OCI-LY3 (cell line): Measurements from ENCODE around the gene SERPINB1.

Experiments used
- H2AFZ ChIP-seq: fragments of 200-600, 300-600 bp; shearing (Covaris generic); 2 replicates; pipeline ENCODE4 v1.6.0; 2014; ENCODE audit warnings: antibody characterized with exemption, low read depth, low read length
- H3K27ac ChIP-seq: fragments of 200-600, 300-600 bp; sonication (generic); 2 replicates; pipeline ENCODE4 v1.5.1; 2014; ENCODE audit warnings: mild to moderate bottlenecking, low read length, moderate library complexity, mixed read lengths
- H3K27me3 ChIP-seq: fragments of 200-600, 300-600 bp; sonication (generic); 2 replicates; pipeline ENCODE4 v1.6.1; 2014; ENCODE audit warnings: low read depth, low read length, mixed read lengths
- H3K36me3 ChIP-seq: fragments of 200-600, 300-600 bp; sonication (generic); replicated peaks from 2 replicates; pipeline ENCODE3; 2014; ENCODE audit warnings: low read depth, low read length, mixed read lengths
- H3K4me1 ChIP-seq: fragments of 300-600, 200-600 bp; sonication (generic); 2 replicates; pipeline ENCODE4 v1.6.1; 2014; ENCODE audit warnings: low read length, mixed read lengths
- H3K4me2 ChIP-seq: fragments of 200-600, 300-600 bp; sonication (generic); 2 replicates; pipeline ENCODE4 v1.6.1; 2014; ENCODE audit warnings: low read length, mixed read lengths
- H3K4me3 ChIP-seq: fragments of 300-600, 200-600 bp; sonication (generic); 2 replicates; pipeline ENCODE4 v1.5.1; 2014; ENCODE audit warnings: antibody characterized with exemption, mild to moderate bottlenecking, low read length, moderate library complexity
- H3K79me2 ChIP-seq: fragments of 300-600, 200-600 bp; shearing (Covaris generic); 2 replicates; pipeline ENCODE4 v1.6.1; 2014; ENCODE audit warnings: mild to moderate bottlenecking, low read length, mixed read lengths
- H3K9ac ChIP-seq: fragments of 300-600, 200-600 bp; shearing (Covaris generic); 2 replicates; pipeline ENCODE4 v1.6.0; 2014; ENCODE audit warnings: mild to moderate bottlenecking, low read length, moderate library complexity
- H3K9me3 ChIP-seq: fragments of 200-600, 300-600 bp; shearing (Covaris generic); 2 replicates; pipeline ENCODE4 v1.6.1; 2014; ENCODE audit warnings: low read length, mixed read lengths; ENCODE audit not compliant: insufficient read depth
- H4K20me1 ChIP-seq: fragments of 200-600, 300-600 bp; sonication (generic); 2 replicates; pipeline ENCODE4 v1.6.1; 2016; ENCODE audit warnings: low read length, mixed read lengths; ENCODE audit not compliant: insufficient read depth
- EZH2phosphoT487 ChIP-seq: fragments of 200-600 bp; shearing (Covaris generic); IDR thresholded peaks from 2 replicates; pipeline ENCODE4 v1.6.1; 2018; ENCODE audit warnings: antibody characterized with exemption, mixed run types, low read depth
- TF ChIP-seq, protein P1 (sequence below): fragments of 200-600, 300-600 bp; sonication (generic); IDR thresholded peaks from 2 replicates; pipeline ENCODE4 v1.5.1; 2014; ENCODE audit warnings: antibody characterized with exemption, low read length, low read depth

SERPINB1 gene

DNA sequence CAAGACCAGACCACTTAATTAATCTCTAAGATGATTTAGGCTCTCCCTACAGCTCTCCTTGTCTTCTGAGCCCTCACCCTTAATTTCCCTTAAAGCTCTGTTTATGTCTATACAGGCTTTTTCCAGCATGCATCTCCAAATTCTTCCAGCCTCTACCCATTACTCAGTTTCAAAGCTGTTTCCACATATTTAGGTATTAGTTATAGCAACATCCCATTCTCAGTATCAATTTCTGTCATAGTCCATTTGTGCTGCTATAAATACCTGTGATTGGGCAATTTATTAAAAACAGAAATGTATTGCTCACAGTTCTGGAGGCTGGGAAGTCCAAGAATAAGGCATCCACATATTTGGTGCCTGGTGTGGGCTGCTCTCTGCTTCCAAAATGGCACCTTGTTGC lies 2.3 kb upstream of the SERPINB1 start:
- Histone ChIP-seq H3K4me2 (no peak overlapping the region), H3K36me3 (no peaks in the 10 kb centered on the region), H3K27me3 (no peaks in the 10 kb centered on the region), H4K20me1 (no peaks in the 10 kb centered on the region), H3K9me3 (no peaks in the 10 kb centered on the region), H3K4me1 (peaks cover 20% of the 10 kb centered on the region), H3K9ac (no peak overlapping the region), H2AFZ (no peak overlapping the region), H3K27ac (no peak overlapping the region), H3K4me3 (no peak overlapping the region), H3K79me2 (no peaks in the 10 kb centered on the region)
- TF ChIP-seq, protein P1, sequence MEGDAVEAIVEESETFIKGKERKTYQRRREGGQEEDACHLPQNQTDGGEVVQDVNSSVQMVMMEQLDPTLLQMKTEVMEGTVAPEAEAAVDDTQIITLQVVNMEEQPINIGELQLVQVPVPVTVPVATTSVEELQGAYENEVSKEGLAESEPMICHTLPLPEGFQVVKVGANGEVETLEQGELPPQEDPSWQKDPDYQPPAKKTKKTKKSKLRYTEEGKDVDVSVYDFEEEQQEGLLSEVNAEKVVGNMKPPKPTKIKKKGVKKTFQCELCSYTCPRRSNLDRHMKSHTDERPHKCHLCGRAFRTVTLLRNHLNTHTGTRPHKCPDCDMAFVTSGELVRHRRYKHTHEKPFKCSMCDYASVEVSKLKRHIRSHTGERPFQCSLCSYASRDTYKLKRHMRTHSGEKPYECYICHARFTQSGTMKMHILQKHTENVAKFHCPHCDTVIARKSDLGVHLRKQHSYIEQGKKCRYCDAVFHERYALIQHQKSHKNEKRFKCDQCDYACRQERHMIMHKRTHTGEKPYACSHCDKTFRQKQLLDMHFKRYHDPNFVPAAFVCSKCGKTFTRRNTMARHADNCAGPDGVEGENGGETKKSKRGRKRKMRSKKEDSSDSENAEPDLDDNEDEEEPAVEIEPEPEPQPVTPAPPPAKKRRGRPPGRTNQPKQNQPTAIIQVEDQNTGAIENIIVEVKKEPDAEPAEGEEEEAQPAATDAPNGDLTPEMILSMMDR = no peak
- TF ChIP-seq EZH2phosphoT487 = no peak

DNA sequence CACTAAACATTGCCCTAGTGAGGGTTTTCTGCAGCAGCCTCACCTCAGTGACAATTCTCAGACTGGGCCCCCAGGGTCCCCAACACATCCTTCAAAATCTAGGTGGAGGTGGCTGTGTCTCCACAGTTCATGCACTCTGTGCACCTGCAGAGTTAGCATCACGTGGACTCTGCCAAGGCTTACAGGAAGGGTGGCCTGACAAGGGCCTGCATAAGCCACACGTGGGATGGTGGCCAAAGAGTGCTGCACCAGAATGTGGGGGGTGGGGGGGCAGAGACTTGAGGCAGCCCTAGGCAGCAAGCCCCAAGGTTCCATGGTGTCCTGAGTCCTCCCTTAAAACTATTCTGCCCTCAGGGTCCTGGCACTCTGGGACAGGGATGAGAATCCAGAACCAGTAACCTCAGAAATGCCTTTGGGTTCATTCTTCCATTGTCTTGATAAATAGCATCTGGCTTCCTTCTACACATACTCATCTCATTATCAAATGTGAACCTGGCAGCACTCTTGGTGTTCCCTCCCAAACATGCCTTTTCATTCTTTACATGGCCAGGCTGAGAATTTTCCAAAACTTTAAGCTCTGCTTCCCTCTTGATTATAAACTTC lies 1.6 kb upstream of the SERPINB1 start:
- peaks cover 12% of the 10 kb centered on the region for H3K4me1 ChIP-seq
- H3K36me3 ChIP-seq = no peaks in the 10 kb centered on the region
- TF ChIP-seq EZH2phosphoT487 = no peak
- TF ChIP-seq, protein P1 = no peak
- no peak overlapping the region for H3K4me2 ChIP-seq
- no peak overlapping the region for H3K4me3 ChIP-seq
- no peak overlapping the region for H2AFZ ChIP-seq
- no peaks in the 10 kb centered on the region for H3K9me3 ChIP-seq
- H3K27me3 ChIP-seq = no peaks in the 10 kb centered on the region
- H3K79me2 ChIP-seq = no peaks in the 10 kb centered on the region
- H3K9ac ChIP-seq = no peak overlapping the region
- no peak overlapping the region for H3K27ac ChIP-seq
- no peaks in the 10 kb centered on the region for H4K20me1 ChIP-seq

DNA sequence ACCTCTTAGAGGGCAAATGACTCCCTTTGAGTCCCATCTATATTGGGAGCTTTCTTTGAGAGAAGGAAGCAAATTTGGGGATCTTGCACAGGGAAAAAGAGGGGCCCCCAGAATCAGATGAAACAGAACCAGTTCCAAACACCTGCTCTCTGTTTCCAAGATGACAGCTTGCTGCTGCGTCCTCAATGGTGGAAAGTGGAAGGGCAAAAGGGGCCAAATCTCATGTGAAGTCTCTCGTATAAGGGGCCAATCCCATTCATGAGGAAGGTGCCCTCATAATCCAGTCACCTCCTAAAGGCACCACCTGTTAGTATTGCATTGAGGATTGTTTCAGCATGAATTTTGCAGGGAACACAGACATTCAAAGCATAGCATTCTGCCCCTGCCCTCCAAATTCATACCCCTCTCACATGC lies 483 bp upstream of the SERPINB1 start:
- Histone ChIP-seq H3K9me3 (no peaks in the 10 kb centered on the region), H2AFZ (no peak overlapping the region), H4K20me1 (no peaks in the 10 kb centered on the region), H3K27ac (no peak overlapping the region), H3K36me3 (no peaks in the 10 kb centered on the region), H3K4me2 (no peak overlapping the region), H3K4me3 (no peak overlapping the region), H3K27me3 (no peaks in the 10 kb centered on the region), H3K79me2 (no peaks in the 10 kb centered on the region), H3K4me1 (peaks cover 10% of the 10 kb centered on the region), H3K9ac (no peak overlapping the region)
- TF ChIP-seq, protein P1 = no peak
- no peak for TF ChIP-seq EZH2phosphoT487

DNA sequence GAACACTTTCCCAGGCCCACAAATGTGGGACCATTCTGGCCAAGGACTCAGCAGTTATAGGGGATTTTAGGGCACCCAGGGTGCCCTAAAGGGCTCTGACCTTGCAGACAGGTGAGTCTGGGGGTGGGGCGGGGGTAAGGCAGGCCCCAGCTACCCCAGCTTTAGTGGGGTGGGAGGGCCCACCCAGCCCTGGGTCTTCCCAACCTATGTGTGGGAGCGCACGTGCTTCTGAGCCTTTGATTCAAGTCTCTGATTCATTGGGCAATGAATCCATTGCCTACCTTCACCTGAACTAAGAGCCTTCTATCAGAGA lies 958 bp downstream of the SERPINB1 start:
- H3K4me1 ChIP-seq = peaks cover under 1% of the 10 kb centered on the region; the same call in 1 of the 2 replicates
- H4K20me1 ChIP-seq = no peaks in the 10 kb centered on the region
- no peaks in the 10 kb centered on the region for H3K9me3 ChIP-seq
- no peaks in the 10 kb centered on the region for H3K79me2 ChIP-seq
- no peak overlapping the region for H3K9ac ChIP-seq
- TF ChIP-seq, protein P1 = no peak
- TF ChIP-seq EZH2phosphoT487 = no peak
- no peak overlapping the region for H3K27ac ChIP-seq
- no peaks in the 10 kb centered on the region for H3K27me3 ChIP-seq
- no peak overlapping the region for H3K4me3 ChIP-seq
- H2AFZ ChIP-seq = no peak overlapping the region
- H3K4me2 ChIP-seq = no peak overlapping the region
- no peaks in the 10 kb centered on the region for H3K36me3 ChIP-seq
